HCEC 1CT (cell line): ENCODE data around the gene MTMR12.

Experiments used
- DNase-seq: peaks from one replicate; pipeline ENCODE4 v3.0.0-alpha.2; 2017

The MTMR12 gene

DNA sequence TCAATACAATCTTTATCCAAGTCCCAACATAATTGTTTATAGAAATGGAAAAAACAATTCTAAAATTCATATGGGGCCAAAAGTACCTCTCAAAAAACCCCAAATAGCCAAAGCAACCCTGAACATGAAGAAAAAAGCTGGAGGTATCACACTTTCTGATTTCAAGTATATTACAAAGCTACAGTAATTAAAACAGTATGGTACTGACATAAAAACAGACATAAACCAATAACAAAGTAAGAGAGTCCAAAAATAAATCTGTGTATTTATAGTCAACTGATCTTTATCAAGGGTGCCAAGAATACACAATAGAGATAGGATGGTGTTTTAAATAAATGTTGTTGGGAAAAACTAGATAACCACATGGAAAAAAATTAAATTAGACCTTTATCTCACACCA lies 125.1 kb downstream of the MTMR12 start:
- no peak for DNase-seq

GRCh38 chr5:32182463-32183063 lies 130.2 kb downstream of the MTMR12 start:
- no peak for DNase-seq
